ENCODE data around the gene RNU5D-1.
A peak's percentile ranks its signal among the peaks of the same experiment; 100 is the strongest.
"Not testable (repeated sequence)": the region's sequence is repeated elsewhere in the genome, so short reads cannot be mapped to it uniquely, and the experiment has no call there.

The RNU5D-1 gene

GRCh38 chr1:44776730-44777068 is 45.7 kb upstream of the RNU5D-1 start:
- ChIA-PET POLR2A (interaction anchor here (1.1 to 4.2 kb wide), 5 partner anchors 10 to 235 kb away, joined by 7 to 36 read pairs (median 13); partner anchors contain the start of genes HECTD3, PLK3, RNU5D-1 and UROD), CTCF (interaction anchor here (1.1 to 3.1 kb wide), 6 partner anchors 10 to 238 kb away, joined by 3 to 24 read pairs (median 4); partner anchors contain the start of genes BEST4, PLK3 and RNU5D-1)
- no peak for TF ChIP-seq CTCF (IDR thresholded peaks at IDR 0.05; ENCODE audit: insufficient read depth, low read length, missing control alignments)
- H3K4me3 ChIP-seq (ENCODE audit: low read depth, low read length) = peak overlapping the region; percentile 94
- no peak for DNase-seq (ENCODE audit: low read depth, low spot score)

- POLR2A ChIA-PET = interaction anchor here (0.7 to 4.2 kb wide), 21 partner anchors 8 to 235 kb away, joined by 3 to 36 read pairs (median 6); partner anchors contain the start of genes BTBD19, DYNLT4, EIF2B3 and HECTD3
- CTCF ChIA-PET = interaction anchor here (1.1 to 3.1 kb wide), 5 partner anchors 11 to 238 kb away, joined by 3 to 24 read pairs (median 6); partner anchors contain the start of genes BEST4, PLK3 and RNU5D-1
- no peak for TF ChIP-seq CTCF (IDR thresholded peaks at IDR 0.05; ENCODE audit: insufficient read depth, low read length, missing control alignments)
Observed at GRCh38 chr1:44775930-44776729, 45.2 kb upstream of the RNU5D-1 start.

GRCh38 chr1:44775078-44775929 is 44.3 kb upstream of the RNU5D-1 start, which contains the start of gene RPS8:
RPS8 (plus strand) TSS chr1:44775540; CDS start chr1:44775597, 57 bp downstream.
- TF ChIP-seq CTCF (IDR thresholded peaks at IDR 0.05; ENCODE audit: insufficient read depth, low read length, missing control alignments) = no peak
- POLR2A ChIA-PET = interaction anchor here (0.6 to 4.2 kb wide), 23 partner anchors 9 to 236 kb away, joined by 3 to 36 read pairs (median 6); partner anchors contain the start of genes BTBD19, DYNLT4, EIF2B3 and HECTD3
- CTCF ChIA-PET = interaction anchor here (0.8 to 3.1 kb wide), 6 partner anchors 12 to 46 kb away, joined by 3 to 24 read pairs (median 6); partner anchors contain the start of genes BEST4, PLK3 and RNU5D-1
- peak within 1 kb of the TSS; percentile 94 for H3K4me3 ChIP-seq (ENCODE audit: low read depth, low read length)
- peak; percentile 54 for DNase-seq (ENCODE audit: low read depth, low spot score)

More at GRCh38 chr1:44775930-44776729, 45.2 kb upstream of the RNU5D-1 start:
- H3K4me3 ChIP-seq (ENCODE audit: low read depth, low read length) = peak overlapping the region; percentile 94
- DNase-seq (ENCODE audit: low read depth, low spot score) = no peak

- CTCF ChIA-PET = interaction anchor here (0.9 to 1.4 kb wide), 2 partner anchors 26 to 37 kb away, joined by 3 read pairs; no protein-coding TSS in a partner anchor
- not testable (repeated sequence) for DNase-seq (ENCODE audit: low read depth, low spot score); H3K4me3 ChIP-seq (ENCODE audit: low read depth, low read length)
- POLR2A ChIA-PET = interaction anchor here (0.6 to 2.4 kb wide), 4 partner anchors 9 to 53 kb away, joined by 3 to 12 read pairs (median 4); partner anchors contain the start of genes BTBD19 and RPS8
Observed at GRCh38 chr1:44766421-44766820, 35.5 kb upstream of the RNU5D-1 start.

- no peak for DNase-seq (ENCODE audit: low read depth, low spot score)
- ChIA-PET CTCF (interaction anchor here (1.3 to 3.6 kb wide), 2 partner anchors 24 to 28 kb away, joined by 3 to 18 read pairs; partner anchors contain the start of gene RNU5D-1), POLR2A (interaction anchor here (3.0 kb wide), 1 partner anchor 15 kb away, joined by 10 read pairs; the partner anchor contains the start of gene RPS8)
- no peak overlapping the region for H3K4me3 ChIP-seq (ENCODE audit: low read depth, low read length)
- no peak for TF ChIP-seq CTCF (IDR thresholded peaks at IDR 0.05; ENCODE audit: insufficient read depth, low read length, missing control alignments)
Observed at GRCh38 chr1:44760876-44761275, 29.9 kb upstream of the RNU5D-1 start.

GRCh38 chr1:44759077-44759476 is 28.1 kb upstream of the RNU5D-1 start:
- ChIA-PET CTCF (interaction anchor here (0.9 to 3.6 kb wide), 2 partner anchors 13 to 26 kb away, joined by 3 to 18 read pairs; partner anchors contain the start of gene RNU5D-1), POLR2A (interaction anchor here (0.7 to 3.0 kb wide), 2 partner anchors 17 to 23 kb away, joined by 4 to 10 read pairs; partner anchors contain the start of gene RPS8)
- no peak for DNase-seq (ENCODE audit: low read depth, low spot score)
- TF ChIP-seq CTCF (IDR thresholded peaks at IDR 0.05; ENCODE audit: insufficient read depth, low read length, missing control alignments) = no peak
- H3K4me3 ChIP-seq (ENCODE audit: low read depth, low read length) = no peak overlapping the region

All from AG04449 (cell line).